ENCODE results near the gene LDLRAD3.

Gene LDLRAD3

DNA sequence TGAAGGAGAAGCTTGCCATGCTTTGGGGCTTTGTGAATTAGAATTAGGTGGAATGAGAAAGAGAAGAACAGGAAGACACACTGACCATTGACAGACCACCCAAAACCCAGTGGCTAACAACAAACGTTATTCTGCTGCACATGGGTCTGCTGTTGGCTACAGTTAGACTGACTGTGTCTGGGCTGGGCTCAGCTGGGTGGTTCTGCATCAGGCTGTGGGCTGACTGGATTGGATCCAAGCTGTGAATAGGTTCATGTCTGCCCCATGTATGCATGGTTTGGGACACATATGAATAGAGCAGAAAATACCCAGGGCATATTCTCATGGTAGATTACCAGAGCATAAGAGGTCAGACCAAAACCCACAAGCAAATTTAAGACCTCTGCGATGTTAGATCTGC lies 11.7 kb upstream of the LDLRAD3 start:
- Histone ChIP-seq H2AFZ (no peak overlapping the region), H3K27ac (no peak overlapping the region), H3K9me3 (ENCODE audit: control insufficient read depth, low read length) (no peaks in the 10 kb centered on the region), H3K4me2 (ENCODE audit: low read length) (no peak overlapping the region), H3K9ac (no peak overlapping the region), H3K36me3 (ENCODE audit: control insufficient read depth, insufficient read depth, low read length) (no peaks in the 10 kb centered on the region), H3K27me3 (ENCODE audit: control insufficient read depth, insufficient read depth, low read length) (no peaks in the 10 kb centered on the region), H3K4me3 (ENCODE audit: low read depth, low read length) (no peak overlapping the region), H3K4me1 (no peaks in the 10 kb centered on the region), H3K79me2 (no peaks in the 10 kb centered on the region)
- TF ChIP-seq, protein P1, sequence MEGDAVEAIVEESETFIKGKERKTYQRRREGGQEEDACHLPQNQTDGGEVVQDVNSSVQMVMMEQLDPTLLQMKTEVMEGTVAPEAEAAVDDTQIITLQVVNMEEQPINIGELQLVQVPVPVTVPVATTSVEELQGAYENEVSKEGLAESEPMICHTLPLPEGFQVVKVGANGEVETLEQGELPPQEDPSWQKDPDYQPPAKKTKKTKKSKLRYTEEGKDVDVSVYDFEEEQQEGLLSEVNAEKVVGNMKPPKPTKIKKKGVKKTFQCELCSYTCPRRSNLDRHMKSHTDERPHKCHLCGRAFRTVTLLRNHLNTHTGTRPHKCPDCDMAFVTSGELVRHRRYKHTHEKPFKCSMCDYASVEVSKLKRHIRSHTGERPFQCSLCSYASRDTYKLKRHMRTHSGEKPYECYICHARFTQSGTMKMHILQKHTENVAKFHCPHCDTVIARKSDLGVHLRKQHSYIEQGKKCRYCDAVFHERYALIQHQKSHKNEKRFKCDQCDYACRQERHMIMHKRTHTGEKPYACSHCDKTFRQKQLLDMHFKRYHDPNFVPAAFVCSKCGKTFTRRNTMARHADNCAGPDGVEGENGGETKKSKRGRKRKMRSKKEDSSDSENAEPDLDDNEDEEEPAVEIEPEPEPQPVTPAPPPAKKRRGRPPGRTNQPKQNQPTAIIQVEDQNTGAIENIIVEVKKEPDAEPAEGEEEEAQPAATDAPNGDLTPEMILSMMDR (IDR thresholded peaks at IDR 0.05): no peak

DNA sequence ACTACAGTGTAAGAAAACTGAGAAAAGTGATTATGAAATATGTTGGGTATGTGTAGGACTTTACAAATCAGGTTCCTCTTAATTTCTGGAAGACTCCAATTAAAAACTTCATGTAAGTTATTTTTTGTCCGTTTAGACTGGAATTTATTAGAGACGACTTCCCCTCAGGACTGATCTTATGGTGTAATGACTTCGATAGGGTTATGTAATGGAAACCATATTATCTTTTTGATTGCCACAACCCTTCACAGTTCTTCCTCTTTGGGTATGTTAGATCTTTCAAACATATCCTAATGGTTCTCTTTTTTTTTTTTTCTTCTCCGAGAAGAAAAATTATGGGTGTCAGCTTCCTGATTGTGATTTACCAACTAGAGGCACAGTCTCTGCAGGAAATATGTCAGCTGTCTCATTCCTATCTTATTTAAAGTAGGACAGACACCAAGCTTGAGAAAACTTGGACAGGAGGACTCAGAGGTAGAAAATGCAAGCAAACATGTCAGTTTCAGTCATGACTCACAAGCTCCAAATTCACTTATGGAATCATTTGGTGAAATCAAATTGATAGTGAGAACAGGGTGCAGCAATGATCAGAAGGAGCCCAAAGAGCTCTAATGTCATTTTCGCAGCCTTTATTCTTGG lies 11.1 kb upstream of the LDLRAD3 start:
- Histone ChIP-seq H3K4me3 (ENCODE audit: low read depth, low read length) (no peak overlapping the region), H3K4me1 (no peaks in the 10 kb centered on the region), H3K9me3 (ENCODE audit: control insufficient read depth, low read length) (no peaks in the 10 kb centered on the region), H3K9ac (no peak overlapping the region), H3K79me2 (no peaks in the 10 kb centered on the region), H3K4me2 (ENCODE audit: low read length) (no peak overlapping the region), H3K27me3 (ENCODE audit: control insufficient read depth, insufficient read depth, low read length) (no peaks in the 10 kb centered on the region), H2AFZ (no peak overlapping the region), H3K36me3 (ENCODE audit: control insufficient read depth, insufficient read depth, low read length) (no peaks in the 10 kb centered on the region), H3K27ac (no peak overlapping the region)
- TF ChIP-seq, protein P1 (IDR thresholded peaks at IDR 0.05): no peak

DNA sequence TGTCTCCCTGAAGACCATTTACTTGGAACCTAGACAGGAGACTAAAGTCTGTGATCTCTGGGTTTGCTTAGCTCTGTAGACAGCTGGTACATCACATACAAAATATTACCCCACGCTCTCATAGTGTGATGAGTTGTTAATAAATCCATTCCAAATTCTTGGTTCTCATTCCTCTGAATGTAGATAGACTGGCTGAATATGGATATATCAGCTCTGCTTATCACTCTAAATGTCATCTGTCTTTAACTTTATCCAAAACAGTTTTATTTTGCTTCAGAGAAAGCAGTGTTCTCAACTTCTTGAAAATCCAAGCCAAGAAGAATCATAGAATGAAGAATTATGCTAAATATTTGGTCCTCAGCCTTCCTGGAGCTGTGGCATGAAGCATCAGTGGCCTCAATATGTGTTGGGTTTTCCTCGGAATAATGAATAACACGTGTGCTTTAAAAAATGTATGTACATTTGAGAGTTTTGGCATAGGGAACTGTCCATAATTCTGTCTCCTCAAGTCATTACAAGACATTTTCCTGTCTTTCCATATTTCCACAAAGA lies 10.5 kb upstream of the LDLRAD3 start:
- Histone ChIP-seq H3K36me3 (ENCODE audit: control insufficient read depth, insufficient read depth, low read length) (no peaks in the 10 kb centered on the region), H2AFZ (no peak overlapping the region), H3K79me2 (no peaks in the 10 kb centered on the region), H3K4me3 (ENCODE audit: low read depth, low read length) (no peak overlapping the region), H3K4me2 (ENCODE audit: low read length) (no peak overlapping the region), H3K4me1 (no peaks in the 10 kb centered on the region), H3K9ac (no peak overlapping the region), H3K9me3 (ENCODE audit: control insufficient read depth, low read length) (no peaks in the 10 kb centered on the region), H3K27me3 (ENCODE audit: control insufficient read depth, insufficient read depth, low read length) (no peaks in the 10 kb centered on the region), H3K27ac (no peak overlapping the region)
- TF ChIP-seq, protein P1 (IDR thresholded peaks at IDR 0.05): no peak

DNA sequence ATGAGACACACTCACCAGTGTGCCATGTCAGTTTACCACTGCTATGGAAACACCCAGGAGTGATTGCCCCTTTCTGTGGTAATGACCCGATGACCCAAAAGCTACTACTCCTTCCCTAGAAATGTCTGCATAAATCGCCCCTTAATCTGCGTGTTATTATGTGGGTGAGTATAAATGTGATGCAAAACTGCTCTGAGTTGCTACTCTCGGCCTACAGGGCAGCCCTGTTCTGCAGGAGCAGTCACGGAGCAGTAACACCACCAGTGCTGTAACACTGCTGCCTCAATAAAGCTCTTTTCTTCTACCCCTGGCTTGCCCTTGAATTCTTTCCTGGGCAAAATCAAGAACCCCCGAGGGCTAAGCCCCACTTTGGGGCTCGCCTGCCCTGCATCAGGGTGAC lies 9.6 kb upstream of the LDLRAD3 start:
- no peaks in the 10 kb centered on the region for H3K27me3 ChIP-seq (ENCODE audit: control insufficient read depth, insufficient read depth, low read length)
- no peak overlapping the region for H3K4me3 ChIP-seq (ENCODE audit: low read depth, low read length)
- no peak overlapping the region for H3K27ac ChIP-seq
- no peaks in the 10 kb centered on the region for H3K79me2 ChIP-seq
- H3K9me3 ChIP-seq (ENCODE audit: control insufficient read depth, low read length): no peaks in the 10 kb centered on the region
- no peak overlapping the region for H2AFZ ChIP-seq
- no peak overlapping the region for H3K4me2 ChIP-seq (ENCODE audit: low read length)
- no peaks in the 10 kb centered on the region for H3K36me3 ChIP-seq (ENCODE audit: control insufficient read depth, insufficient read depth, low read length)
- H3K9ac ChIP-seq: no peak overlapping the region
- H3K4me1 ChIP-seq: no peaks in the 10 kb centered on the region
- TF ChIP-seq, protein P1 (IDR thresholded peaks at IDR 0.05): no peak

DNA sequence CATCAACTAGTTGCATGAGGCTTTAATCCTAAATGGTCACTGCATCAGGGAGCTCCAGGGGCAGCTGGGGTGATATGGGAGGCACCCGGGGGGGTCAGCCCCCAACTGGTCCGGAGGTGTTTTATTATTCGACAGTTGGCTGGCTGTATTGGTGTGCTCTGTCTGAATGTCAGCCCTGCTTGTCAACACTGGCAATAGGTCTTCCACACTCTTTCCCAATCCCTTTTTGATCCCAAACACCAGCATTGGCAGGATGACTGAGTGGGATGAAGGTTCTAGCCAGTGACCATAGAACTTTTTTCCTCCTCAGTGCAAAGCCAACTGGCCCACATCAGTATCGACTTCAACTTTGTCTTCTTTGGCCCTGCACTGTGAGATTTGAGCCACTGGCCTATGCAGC lies 8.9 kb upstream of the LDLRAD3 start:
- Histone ChIP-seq H3K9ac (no peak overlapping the region), H3K27me3 (ENCODE audit: control insufficient read depth, insufficient read depth, low read length) (no peaks in the 10 kb centered on the region), H3K4me3 (ENCODE audit: low read depth, low read length) (no peak overlapping the region), H2AFZ (no peak overlapping the region), H3K79me2 (no peaks in the 10 kb centered on the region), H3K4me2 (ENCODE audit: low read length) (no peak overlapping the region), H3K4me1 (no peaks in the 10 kb centered on the region), H3K27ac (no peak overlapping the region), H3K36me3 (ENCODE audit: control insufficient read depth, insufficient read depth, low read length) (no peaks in the 10 kb centered on the region), H3K9me3 (ENCODE audit: control insufficient read depth, low read length) (no peaks in the 10 kb centered on the region)
- TF ChIP-seq, protein P1 (IDR thresholded peaks at IDR 0.05): no peak
